ENCODE results near the gene SLC6A2.

The SLC6A2 gene

GRCh38 chr16:55647798-55648197 is 8.0 kb upstream of the SLC6A2 start:
- no peak for DNase-seq (ENCODE audit: low spot score)

DNA sequence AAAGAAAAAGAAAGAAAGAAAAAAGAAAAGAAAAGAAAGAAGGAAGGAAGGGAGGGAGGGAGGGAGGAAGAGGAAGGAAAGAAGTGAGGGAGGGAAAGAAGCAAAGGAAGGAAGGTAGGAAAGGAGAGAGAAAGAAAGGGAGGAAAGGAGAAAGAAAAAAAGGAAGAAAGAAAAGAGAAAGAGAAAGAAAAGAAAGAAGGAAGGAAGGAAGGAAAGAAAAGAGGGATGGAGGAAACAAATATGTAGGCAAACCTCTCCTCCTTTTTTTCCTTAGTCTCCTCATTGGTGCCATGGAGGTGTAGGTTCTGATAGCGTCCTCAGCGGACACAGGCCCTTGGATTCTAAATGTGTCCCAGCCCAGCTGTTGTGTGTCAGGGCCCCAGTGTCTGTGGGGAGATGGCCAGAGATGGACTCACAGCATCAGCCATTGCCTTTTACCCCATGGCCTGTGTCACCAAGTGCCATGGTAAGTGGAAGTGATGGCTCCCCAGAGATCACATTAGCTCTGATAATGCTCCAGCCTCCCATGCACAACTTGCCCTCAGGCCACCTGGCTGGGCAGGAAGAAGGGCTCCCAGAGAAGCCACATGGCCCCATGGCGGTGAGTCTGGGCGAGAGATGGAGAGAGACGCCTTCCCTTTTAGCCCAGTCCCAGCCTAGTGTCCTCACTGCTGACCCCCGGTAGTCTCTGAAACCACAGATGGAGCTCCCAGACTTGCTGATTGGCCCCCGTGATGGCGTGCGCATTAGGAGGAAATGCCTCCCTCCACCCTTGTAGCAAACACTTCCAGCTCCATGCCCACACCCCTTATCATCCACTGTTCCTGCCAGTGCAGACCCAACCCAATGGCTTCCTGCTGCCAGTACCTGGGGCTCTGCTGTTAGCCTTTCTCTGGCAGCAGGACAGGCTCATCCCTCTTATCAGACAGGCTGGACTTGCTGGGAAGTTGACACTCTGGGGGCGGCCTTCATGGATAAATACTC is 3.7 kb upstream of the SLC6A2 start:
- DNase-seq (ENCODE audit: low spot score) = no peak

GRCh38 chr16:55653106-55653505 is 2.7 kb upstream of the SLC6A2 start:
- DNase-seq (ENCODE audit: low spot score) = no peak

DNA sequence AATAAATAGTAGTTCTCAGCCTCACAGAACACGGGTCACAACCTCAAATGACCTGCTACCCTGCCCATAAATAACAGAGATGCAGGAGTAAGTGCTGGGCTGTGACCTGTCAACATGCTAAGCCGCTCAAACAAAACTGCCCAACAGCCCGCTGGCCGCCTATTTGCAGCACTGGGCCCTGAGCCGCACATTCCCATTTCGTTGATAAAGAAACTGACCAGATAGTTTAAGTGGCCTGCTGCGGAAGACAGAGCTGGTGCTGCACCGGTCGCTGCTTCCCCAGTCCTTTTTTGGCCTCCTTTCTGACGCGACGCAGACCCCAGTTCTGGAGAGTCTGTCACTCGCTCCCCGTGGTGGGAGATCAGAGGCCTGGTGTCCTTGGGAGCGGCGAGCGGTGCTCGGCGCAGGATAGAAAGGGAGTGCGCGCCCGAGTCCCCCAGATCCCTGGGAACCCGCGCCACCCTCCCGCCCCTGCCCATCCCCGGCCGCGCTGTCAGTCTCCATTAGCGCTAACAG is 349 bp upstream of the SLC6A2 start:
- no peak for DNase-seq (ENCODE audit: low spot score)

- no peak for DNase-seq (ENCODE audit: low spot score)
Observed at GRCh38 chr16:55656691-55657092, 904 bp downstream of the SLC6A2 start.

DNA sequence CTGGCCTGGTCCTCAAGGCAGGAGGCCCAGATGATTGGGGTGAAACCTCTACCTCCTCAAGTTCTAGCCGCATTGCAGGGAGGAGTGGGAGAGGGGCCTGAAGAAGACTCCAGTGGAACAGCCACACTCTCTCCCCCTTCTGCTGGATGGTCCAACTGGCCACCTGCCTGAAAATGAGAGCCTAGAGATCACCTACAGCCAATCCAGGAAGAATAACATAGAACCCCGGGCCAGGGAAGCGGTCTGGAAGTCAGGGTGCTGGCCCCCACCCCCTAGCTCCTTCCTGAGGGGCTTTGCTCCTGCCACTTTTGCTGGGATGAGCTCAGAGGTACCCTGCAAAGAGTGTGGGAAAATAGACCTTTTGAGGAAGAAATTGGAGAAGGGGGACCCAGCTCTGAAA is 1.8 kb downstream of the SLC6A2 start:
- DNase-seq (ENCODE audit: low spot score) = no peak

DNA sequence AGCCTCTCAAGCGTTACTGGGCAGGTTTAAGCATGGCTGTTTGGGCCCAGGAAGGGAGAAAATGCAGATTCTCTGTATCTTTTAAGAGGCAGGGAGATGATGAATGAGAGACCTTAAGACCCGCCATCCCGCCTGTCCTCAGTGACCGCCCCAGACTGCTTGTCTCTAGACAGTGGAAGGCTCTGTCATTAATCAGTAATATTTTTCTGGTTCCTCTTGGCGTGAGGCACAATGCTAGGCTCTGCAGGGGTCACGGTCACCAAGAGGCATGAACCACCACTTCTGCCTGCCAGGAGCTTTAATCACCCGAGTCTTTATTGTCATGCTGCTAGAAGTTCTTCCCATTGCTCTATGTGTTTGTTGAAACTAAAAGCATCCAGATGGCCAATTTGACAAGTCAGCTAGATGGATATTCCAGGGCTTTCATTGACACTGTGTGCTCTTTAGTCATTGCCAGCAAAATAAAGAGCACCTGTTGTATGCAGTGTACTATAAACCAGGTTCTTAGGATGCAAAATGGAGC is 3.2 kb downstream of the SLC6A2 start:
- DNase-seq (ENCODE audit: low spot score) = no peak

- DNase-seq (ENCODE audit: low spot score) = no peak
Observed at GRCh38 chr16:55660026-55660425, 4.2 kb downstream of the SLC6A2 start.

GRCh38 chr16:55660828-55661227 is 5.0 kb downstream of the SLC6A2 start:
- DNase-seq (ENCODE audit: low spot score) = no peak

- no peak for DNase-seq (ENCODE audit: low spot score)
Observed at GRCh38 chr16:55661941-55662643, 6.3 kb downstream of the SLC6A2 start.

DNA sequence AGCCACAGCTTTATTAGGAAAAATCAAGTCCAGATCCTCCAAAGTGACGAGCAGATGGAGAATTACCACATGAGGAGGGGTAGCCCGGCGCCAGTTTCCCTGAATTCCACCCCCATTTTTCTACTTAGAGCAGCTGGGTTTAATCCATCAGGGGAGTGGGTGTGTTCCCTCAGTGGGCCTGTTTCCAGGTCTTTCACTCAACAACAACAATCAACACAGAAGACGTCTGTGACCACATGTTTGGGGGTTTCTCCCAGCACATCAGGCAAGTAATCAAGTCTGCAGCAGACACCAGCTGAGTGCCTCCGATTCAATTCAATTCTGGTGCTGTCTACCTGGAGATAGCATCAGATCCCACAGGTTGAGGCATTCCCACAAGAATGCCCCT is 6.8 kb downstream of the SLC6A2 start:
- DNase-seq (ENCODE audit: low spot score) = no peak

- no peak for DNase-seq (ENCODE audit: low spot score)
Observed at GRCh38 chr16:55663225-55663624, 7.4 kb downstream of the SLC6A2 start.

DNA sequence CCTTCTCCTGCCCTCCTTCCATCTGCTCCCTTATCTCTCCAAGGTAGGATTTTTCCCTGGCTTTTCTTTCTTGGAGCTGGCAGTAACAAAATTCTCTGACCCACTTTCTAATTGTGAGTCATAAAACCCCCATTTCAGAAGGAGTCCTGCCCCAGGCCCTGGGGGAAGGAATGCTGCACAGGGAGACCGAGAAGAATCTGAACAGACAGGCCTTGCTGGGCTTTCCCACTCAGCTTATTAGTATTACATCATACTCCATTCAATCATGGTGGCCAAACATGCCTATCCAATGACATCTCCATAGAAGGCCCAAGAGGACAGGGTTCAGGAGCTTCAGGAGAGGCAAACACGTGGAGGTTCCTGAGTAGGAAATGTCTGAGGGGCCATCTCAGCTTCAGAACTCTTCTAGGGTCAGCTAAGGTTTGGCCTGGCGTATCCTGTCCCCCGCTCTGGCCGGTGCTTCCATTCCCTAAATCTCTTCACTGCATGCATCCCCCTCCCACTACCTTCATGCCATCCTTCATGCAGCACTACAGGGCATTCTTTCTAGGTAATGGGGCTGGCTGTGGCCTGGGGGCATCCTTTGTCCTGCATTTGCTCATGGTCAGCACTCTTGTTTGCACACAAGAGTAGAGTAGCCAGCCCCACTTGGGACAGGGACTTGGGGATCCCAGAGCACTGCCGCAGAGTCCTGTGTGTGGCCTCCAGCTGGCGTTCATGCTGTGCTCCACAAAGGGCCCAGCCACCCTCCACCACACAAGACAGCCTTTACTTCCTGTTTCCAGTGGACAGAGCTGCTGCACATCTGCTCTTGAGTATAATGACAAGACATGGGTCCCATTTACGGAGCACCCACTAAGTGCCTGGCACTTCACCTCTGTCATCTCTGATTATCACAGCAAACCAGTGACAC is 8.2 kb downstream of the SLC6A2 start:
- no peak for DNase-seq (ENCODE audit: low spot score)

DNA sequence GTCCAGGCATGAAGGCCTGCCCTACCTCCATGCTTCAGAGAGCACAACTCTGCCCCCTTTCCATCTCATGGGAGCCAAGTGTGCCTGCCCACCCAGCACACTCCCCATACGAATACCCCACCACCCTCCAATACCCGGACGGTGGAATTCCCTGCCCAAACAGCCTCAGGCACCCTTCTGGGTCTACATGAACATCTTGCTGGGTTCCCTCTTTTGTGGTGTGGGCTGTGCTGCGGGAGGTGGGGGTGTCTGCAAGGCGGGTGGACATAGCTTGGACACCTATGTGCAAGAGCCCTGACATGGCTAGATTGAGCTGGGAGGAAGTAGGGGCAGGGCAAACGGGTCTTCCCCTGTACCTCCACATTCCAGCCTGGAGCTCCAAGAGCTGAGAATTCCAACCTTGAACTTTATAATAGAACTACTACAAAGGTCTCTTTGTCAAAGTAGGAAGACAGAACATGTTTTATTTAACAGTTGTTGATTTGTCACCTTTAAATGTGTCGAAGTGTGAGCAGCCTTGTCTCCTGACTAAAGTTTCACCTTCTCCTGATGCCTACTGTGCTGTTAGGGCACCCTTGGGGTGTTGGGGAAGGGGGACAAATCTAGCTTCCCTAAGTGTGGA is 9.1 kb downstream of the SLC6A2 start:
- DNase-seq (ENCODE audit: low spot score) = no peak

DNA sequence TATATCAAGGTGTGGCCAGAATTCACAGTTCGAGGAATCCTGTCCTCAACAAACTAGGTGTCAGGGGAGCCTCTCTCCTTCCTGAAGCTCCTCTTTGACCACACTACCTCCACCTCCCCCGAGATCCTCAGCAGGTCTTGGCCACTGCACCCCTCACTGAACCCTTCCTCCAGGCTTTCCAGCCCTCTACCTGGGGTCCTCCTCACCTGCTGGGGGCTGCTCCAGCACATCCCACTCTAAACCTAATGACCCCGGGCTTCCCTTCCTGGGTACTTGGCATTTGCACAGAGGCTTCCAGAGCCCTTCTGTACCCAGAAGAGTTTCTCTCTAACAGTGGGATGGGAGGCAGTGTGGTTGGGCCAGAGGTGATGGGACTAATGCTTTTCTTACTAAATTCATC is 9.7 kb downstream of the SLC6A2 start:
- DNase-seq (ENCODE audit: low spot score) = no peak

DNA sequence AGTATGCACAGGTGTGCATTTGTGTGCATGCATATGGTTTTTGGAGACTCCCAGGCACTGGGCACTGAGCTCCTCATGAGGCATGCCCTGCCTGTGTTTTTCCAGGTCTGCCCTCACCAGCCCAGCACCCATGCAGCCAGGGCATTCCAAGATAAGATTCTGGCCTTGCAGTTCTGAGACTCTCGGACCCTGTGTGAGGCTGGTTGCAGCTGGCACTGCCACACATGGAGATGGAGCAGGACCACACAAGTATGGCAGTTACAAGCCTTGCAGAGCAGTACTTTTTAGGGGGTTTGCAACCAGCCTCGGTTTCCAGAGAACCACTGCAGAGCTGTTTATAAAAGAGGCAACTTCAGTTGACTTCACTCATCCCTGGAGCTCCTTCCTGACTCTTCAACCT is 10.2 kb downstream of the SLC6A2 start:
- no peak for DNase-seq (ENCODE audit: low spot score)

DNA sequence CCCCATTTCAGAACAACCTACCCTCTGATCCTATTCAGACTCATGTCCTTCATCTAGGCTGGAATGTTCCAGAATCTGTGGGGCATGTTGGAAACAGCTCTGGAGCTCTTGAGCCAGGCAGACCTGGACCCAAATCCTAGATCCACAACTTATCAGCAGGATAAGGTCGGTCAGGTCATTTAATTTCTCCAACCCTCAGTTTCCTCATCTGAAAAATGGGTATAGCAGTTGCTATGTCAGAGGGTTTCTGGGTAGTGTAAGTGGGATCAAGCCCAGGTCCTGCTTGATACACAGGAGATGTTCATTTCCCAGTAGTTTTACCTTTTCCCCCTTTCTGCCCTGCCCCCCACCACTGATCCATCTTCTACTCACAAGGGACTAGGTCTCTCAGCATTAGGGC is 12.0 kb downstream of the SLC6A2 start:
- no peak for DNase-seq (ENCODE audit: low spot score)

DNA sequence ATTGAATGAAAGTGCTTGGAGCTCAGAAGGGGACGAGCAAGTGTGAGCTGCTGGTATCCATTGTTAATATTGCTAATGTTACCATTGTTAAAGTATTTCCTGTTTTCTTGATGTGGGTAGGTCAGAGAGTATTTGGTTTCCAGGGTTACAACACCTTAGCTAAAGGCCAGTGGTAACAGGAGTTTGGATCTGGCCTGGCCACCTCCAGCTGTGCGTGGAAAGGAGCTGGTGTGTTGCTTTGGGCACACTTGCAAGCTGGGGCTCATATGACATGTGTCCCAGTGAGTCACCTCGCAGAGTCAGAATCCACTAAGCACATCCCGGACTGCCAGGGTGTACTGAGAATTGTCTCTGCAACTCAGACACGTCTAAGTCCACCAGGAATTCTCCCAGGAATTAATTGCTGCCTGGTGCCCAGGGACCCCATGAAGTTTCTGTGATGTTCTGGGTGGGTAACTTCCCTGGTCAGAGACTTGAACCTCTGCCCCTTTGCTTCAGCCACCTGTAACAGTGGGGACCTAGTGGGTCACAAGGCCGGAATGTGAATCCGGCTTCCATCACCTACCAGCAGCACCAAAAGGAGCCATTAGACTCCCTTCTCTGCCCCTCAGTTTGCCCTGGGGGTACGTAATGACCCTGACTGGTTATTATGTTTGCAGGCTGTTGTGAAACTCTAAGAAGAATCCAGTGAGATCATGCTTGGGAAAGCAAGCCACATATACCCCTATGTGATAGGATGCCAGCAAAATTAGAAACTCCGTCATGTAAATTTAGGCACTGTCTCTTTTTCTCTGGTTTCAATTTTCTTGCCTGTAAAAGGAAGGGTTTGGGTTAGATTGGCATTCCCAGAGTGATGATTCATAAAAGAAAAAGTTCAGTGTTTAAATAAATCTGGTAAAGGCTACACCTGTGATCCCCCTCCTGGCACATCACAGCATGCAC is 12.8 kb downstream of the SLC6A2 start:
- no peak for DNase-seq (ENCODE audit: low spot score)

DNA sequence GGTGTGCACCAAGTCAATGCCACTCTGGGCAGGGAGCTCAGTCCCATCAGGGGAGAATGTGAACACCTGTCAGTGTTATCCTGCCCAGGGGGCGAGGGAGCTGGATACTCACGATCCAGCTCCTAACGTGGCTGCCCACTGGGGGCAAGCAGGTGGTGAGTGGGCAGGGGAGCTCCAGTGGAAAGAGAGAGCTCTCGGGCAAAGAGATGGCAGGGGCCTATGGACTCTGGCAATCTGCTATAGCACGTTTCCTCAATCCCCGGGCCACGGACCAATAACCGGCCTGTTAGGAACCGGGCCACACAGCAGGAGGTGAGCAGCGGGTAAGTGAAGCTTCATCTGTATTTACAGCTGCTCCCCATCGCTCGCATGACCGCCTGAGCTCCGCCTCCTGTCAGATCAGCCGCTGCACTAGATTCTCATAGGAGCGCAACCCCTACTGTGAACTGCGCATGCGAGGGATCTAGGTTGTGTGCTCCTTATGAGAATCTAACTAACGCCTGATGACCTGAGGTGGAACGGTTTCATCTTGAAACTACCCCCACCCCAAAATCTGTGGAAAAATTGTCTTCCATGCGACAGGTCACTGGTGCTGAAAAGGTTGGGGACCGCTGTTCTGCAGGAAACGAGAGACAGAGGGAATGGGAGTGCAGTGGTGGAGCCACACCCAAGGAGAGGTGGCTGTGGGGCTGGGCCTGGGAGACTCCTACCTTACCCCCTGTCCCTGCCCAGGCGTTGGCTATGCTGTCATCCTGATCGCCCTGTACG is 15.6 kb downstream of the SLC6A2 start:
- DNase-seq (ENCODE audit: low spot score) = no peak

GRCh38 chr16:55671974-55672280 is 16.1 kb downstream of the SLC6A2 start:
- no peak for DNase-seq (ENCODE audit: low spot score)
